HepG2 (cell line): ENCODE measurements around the gene CSPG5. TPM values are rescaled to one million over a fixed set of nuclear protein-coding genes. Genes with fewer than 3 reads are reported as not detected.

Experiments
- ATAC-seq: fragments of 200-7000 bp; cut with Tn5 transposase; 3 replicates; pipeline ENCODE4 v1.9.1; 2020; ENCODE audit warnings: mild to moderate bottlenecking, moderate library complexity
- BruUV-seq: library from RNA; stranded (reverse); fragments of 400-500 nt; replicated peaks from 2 replicates; lab custom pipeline; 2021; lab: Mats Ljungman, UMichigan
- CTCF ChIA-PET: fragments of 300-600 bp; formaldehyde crosslinking; extraction: SDS; loops from one replicate; lab custom pipeline; 2021; ENCODE audit warnings: low total read pairs, inconsistent platforms, low intra/inter-chr PET ratio; lab: Yijun Ruan, JAX
- POLR2A ChIA-PET: fragments of 350-600 bp; sonication (Branson Sonifier 250); formaldehyde crosslinking; loops from one replicate; lab custom pipeline; 2020; ENCODE audit warnings: antibody characterized with exemption, inconsistent platforms; lab: Yijun Ruan, JAX
- DNase-seq: peaks from one replicate; pipeline ENCODE4 v3.0.0-alpha.2; 2015; ENCODE audit warnings: low spot score
- FAIRE-seq: peaks from 3 replicates; lab custom pipeline; 2011; peaks lifted over from hg19 to GRCh38; lab: Jason Lieb, UNC
- H2AFZ ChIP-seq: one replicate; pipeline ENCODE4 v1.6.1; 2011; ENCODE audit warnings: low read length, inconsistent platforms
- H3K27ac ChIP-seq: fragments of 300-600 bp; 3 replicates; pipeline ENCODE4 v1.8.0; 2011; ENCODE audit warnings: mixed run types, mild to moderate bottlenecking, mixed read lengths, low read length, inconsistent platforms; ENCODE audit not compliant: insufficient read depth; ENCODE audit errors: extremely low read length
- H3K27me3 ChIP-seq, 2 experiments: fragments of 200-600 bp in 1 of 2; 2 replicates in 1 of 2; 3 replicates in 1 of 2; pipeline versions ENCODE4 v1.6.0 to v1.8.0; 2011; ENCODE audit warnings: low read length in 2 of 2, mild to moderate bottlenecking in 2 of 2, moderate library complexity in 2 of 2, inconsistent platforms in 1 of 2; ENCODE audit not compliant: insufficient read depth in 2 of 2, control insufficient read depth in 1 of 2
- H3K36me3 ChIP-seq, 2 experiments: fragments of 200-600 bp in 1 of 2; replicated peaks in 1 of 2; 2 replicates in 1 of 2; 3 replicates in 1 of 2; pipeline versions ENCODE4 v1.5.1 to v1.8.0; 2011; ENCODE audit warnings: low read length in 2 of 2, inconsistent platforms in 1 of 2; ENCODE audit not compliant: insufficient read depth in 2 of 2, control insufficient read depth in 1 of 2
- H3K4me1 ChIP-seq: 2 replicates; pipeline ENCODE4 v1.5.1; 2012; ENCODE audit warnings: low read length, inconsistent platforms; ENCODE audit not compliant: insufficient read depth
- H3K4me2 ChIP-seq: 2 replicates; pipeline ENCODE4 v1.6.0; 2011; ENCODE audit warnings: low read depth, low read length, inconsistent platforms
- H3K4me3 ChIP-seq, 3 experiments: fragments of 200-600 bp in 1 of 3; sonication (generic), shearing (Covaris generic) in 1 of 3; replicated peaks in 1 of 3; 2 replicates each; pipeline ENCODE4 v1.5.1; 2011 to 2016; ENCODE audit warnings: low read length in 3 of 3, inconsistent platforms in 2 of 3, low read depth in 2 of 3, mild to moderate bottlenecking in 2 of 3, control low read depth in 1 of 3, mixed read lengths in 1 of 3; ENCODE audit not compliant: insufficient read depth in 1 of 3
- H3K79me2 ChIP-seq: one replicate; pipeline ENCODE4 v1.6.1; 2011; ENCODE audit warnings: low read length, inconsistent platforms; ENCODE audit not compliant: insufficient read depth
- H3K9ac ChIP-seq: 2 replicates; pipeline ENCODE4 v1.6.0; 2011; ENCODE audit warnings: mild to moderate bottlenecking, low read depth, low read length, inconsistent platforms; ENCODE audit not compliant: insufficient read depth
- H3K9me3 ChIP-seq: 2 replicates; pipeline ENCODE4 v1.5.1; 2012; ENCODE audit warnings: mild to moderate bottlenecking, low read length
- H4K20me1 ChIP-seq: 2 replicates; pipeline ENCODE4 v1.6.0; 2011; ENCODE audit warnings: inconsistent platforms, mild to moderate bottlenecking, low read length, moderate library complexity; ENCODE audit not compliant: insufficient read depth
- GATAD2A ChIP-seq: IDR thresholded peaks from 2 replicates; pipeline ENCODE4 v1.6.1; 2016
- HCFC1 ChIP-seq: fragments of 150-350 bp; IDR thresholded peaks from 2 replicates; pipeline ENCODE4 v1.6.1; 2014; ENCODE audit warnings: low read depth, low read length
- NFYB ChIP-seq: sonication (generic); formaldehyde crosslinking; IDR thresholded peaks from 2 replicates; pipeline ENCODE4 v1.4.0; 2020; ENCODE audit warnings: missing genetic modification reagents
- NR2F1 ChIP-seq, 2 experiments: fragments of 450-650 bp in 1 of 2; formaldehyde crosslinking in 1 of 2; IDR thresholded peaks; 2 replicates each; pipeline versions ENCODE4 v1.5.0 to v1.6.1; 2016 to 2020; ENCODE audit warnings: mild to moderate bottlenecking in 1 of 2, missing compliant biosample characterization in 1 of 2, missing genetic modification reagents in 1 of 2, moderate library complexity in 1 of 2
- SIN3A ChIP-seq: IDR thresholded peaks from 2 replicates; pipeline ENCODE4 v1.6.1; 2011; ENCODE audit warnings: low read depth, mild to moderate bottlenecking, control low read depth, low read length, borderline replicate concordance
- SMAD9 ChIP-seq: sonication (generic); formaldehyde crosslinking; IDR thresholded peaks from 2 replicates; pipeline ENCODE4 v1.5.1; 2020; ENCODE audit warnings: mild to moderate bottlenecking, missing genetic modification reagents
- SOX13 ChIP-seq, 3 experiments: fragments of 450-650 bp in 1 of 3; sonication (generic) in 1 of 3; formaldehyde crosslinking in 1 of 3; IDR thresholded peaks in 2 of 3; conservative IDR thresholded peaks in 1 of 3; 2 replicates each; pipeline versions ENCODE4 v1.5.0 to v1.6.1; 2016 to 2020; ENCODE audit warnings: antibody characterized with exemption in 1 of 3, mild to moderate bottlenecking in 1 of 3, missing compliant biosample characterization in 1 of 3, missing genetic modification reagents in 1 of 3, moderate library complexity in 1 of 3
- SRSF4 ChIP-seq: fragments of 200-400 bp; formaldehyde crosslinking; IDR thresholded peaks from one replicate; pipeline ENCODE4 v1.6.1; 2018; ENCODE audit warnings: mild to moderate bottlenecking, low read depth, low read length, moderate library complexity; ENCODE audit not compliant: poor library complexity, severe bottlenecking
- ZKSCAN1 ChIP-seq: fragments of 150-350 bp; IDR thresholded peaks from 2 replicates; pipeline ENCODE4 v1.6.1; 2014; ENCODE audit warnings: low read length
- ZNF263 ChIP-seq: sonication (generic); formaldehyde crosslinking; IDR thresholded peaks from 2 replicates; pipeline ENCODE4 v1.4.0; 2020; ENCODE audit warnings: missing genetic modification reagents
- ZNF30 ChIP-seq: sonication (generic); formaldehyde crosslinking; IDR thresholded peaks from 2 replicates; pipeline ENCODE4 v1.5.0; 2020; ENCODE audit warnings: mild to moderate bottlenecking, missing genetic modification reagents
- WGBS: methylation state at CpG from one replicate; pipeline ENCODE4 v1.1.6; 2017; ENCODE audit warnings: low lambda C conversion rate; 5-methylcytosine and 5-hydroxymethylcytosine counted together
- in situ Hi-C: cut with HindIII; loops from 2 replicates; pipeline ENCODE4 v1.10.0; 2017; ENCODE audit warnings: low pct_unique_long_range_greater_than_20kb; ENCODE audit not compliant: extremely low pct_ligation_motif_present
- intact Hi-C: fragments of 100-400 bp; cut with micrococcal nuclease; formaldehyde crosslinking; loops from one replicate; pipeline ENCODE4 v1.10.0; 2022; ENCODE audit not compliant: unreplicated experiment
- polyA plus RNA-seq, 8 experiments: library from polyadenylated mRNA; depleted of rRNA in 3 of 8; stranded (reverse) in 7 of 8; unstranded in 1 of 8; fragments of >200 nt; fragmentation: Illumina TruSeq in 4 of 8; extraction: Trizol in 4 of 8; gene quantifications; 2 replicates each; pipeline versions ENCODE4 v1.2.1 to v1.2.3, GENCODE V29; 2011 to 2016; ENCODE audit warnings: low read depth in 4 of 8, missing spikeins in 1 of 8, mixed read lengths in 1 of 8; ENCODE audit not compliant: insufficient read depth in 1 of 8
- total RNA-seq, 5 experiments: library from RNA; depleted of rRNA; stranded (reverse); fragments of >200 nt; fragmentation: Illumina TruSeq; extraction: Trizol; gene quantifications; 2 replicates each; pipeline ENCODE4 v1.2.3, GENCODE V29; 2016; ENCODE audit warnings: low read depth in 1 of 5
- TF ChIP-seq, protein P1 (sequence below): sonication (generic); formaldehyde crosslinking; conservative IDR thresholded peaks from 2 replicates; pipeline ENCODE4 v1.8.0; 2022; ENCODE audit warnings: low read depth, missing genetic modification reagents
- TF ChIP-seq, protein P2 (sequence below): IDR thresholded peaks from 2 replicates; pipeline ENCODE4 v1.6.1; 2016

The CSPG5 gene
- total and polyA plus RNA-seq, 2 of the 13 experiments (the other 11 are each of a cell fraction or from before 2014, with no cell fraction given), result 0.07 to 0.15 TPM

DNA sequence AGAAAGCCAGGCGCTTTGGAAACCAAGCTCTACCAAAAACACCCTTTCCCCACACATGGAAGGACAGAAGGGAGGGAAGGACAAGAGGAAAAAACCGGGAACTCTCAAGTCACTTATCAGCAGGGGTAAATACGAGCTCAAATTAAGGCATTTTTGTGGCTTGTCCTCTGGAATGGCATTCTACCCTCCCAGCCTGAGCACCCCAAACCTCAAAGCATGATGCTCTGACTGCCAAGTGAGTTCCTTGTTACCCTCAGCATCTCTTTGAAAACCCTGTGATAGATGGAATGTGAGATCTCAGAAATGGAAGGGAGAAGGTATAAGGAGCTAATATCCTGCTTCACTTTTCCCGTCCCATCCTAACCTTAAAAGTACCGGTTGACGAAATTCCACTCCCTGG is 8.1 kb upstream of the CSPG5 start:
- TF ChIP-seq SMAD9 (CRISPR knock-in tag) (no peak), NFYB (CRISPR knock-in tag) (no peak), ZKSCAN1 (no peak), HCFC1 (no peak)
- ChIA-PET CTCF (no interaction called here), POLR2A (no interaction called here)
- in situ Hi-C loops (no loop called here), intact Hi-C loops (no loop called here)
- no peak overlapping the region for H3K9ac ChIP-seq
- no peak overlapping the region for H3K4me3 ChIP-seq
- FAIRE-seq (no peak), DNase-seq (no peak), ATAC-seq (no peak)
- H3K4me2 ChIP-seq, result no peak overlapping the region
- H3K27ac ChIP-seq, result no peak overlapping the region
- H2AFZ ChIP-seq, result no peak overlapping the region
- no peaks in the 10 kb centered on the region for H3K27me3 ChIP-seq
- H3K9me3 ChIP-seq, result no peaks in the 10 kb centered on the region
- WGBS, result 96% methylated on average over 6 of the region's 6 CpGs
- peaks cover 1% of the 10 kb centered on the region for H3K4me1 ChIP-seq
- no peaks in the 10 kb centered on the region for H4K20me1 ChIP-seq
- no peaks in the 10 kb centered on the region for H3K79me2 ChIP-seq
- H3K36me3 ChIP-seq, result peaks cover 26 to 52% of the 10 kb centered on the region in 2 experiments
- BruUV-seq, result no TSS peak

DNA sequence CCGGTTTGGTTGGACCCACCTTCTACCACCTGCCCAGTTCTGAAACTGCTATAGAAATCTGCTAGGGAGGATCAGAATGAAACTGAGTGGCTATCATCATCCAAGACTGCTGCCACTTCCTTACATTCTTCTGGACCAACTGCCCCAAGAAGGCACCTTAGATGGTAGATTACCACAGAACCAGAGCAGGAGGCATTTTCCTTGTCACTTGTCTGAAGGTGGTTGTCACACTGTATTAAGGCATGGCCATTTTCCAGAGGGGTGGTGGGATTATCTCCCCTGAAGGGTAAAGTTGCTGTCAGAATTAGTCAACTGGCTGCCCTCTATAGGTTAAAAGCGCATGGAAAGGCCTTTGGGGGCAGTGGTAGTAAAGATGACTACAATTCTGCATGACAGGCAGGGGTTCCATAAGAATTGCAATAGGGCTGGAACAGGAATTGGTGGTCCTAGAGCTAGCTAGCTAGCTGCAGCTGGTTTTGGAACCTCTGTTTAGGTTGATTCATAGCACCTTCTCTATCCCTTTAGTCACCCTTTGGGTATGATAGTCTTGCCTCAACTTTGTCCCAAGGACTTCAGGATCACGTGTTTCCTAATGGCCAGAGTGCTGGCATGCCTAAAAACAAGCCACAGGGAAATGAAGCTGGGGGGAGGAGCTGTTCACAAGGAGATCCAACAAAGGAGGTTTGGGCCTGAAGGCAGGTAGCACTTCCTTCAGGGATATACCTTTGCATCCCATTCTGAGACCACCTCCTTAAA is 4.8 kb upstream of the CSPG5 start:
- DNase-seq, result no peak
- Histone ChIP-seq H3K79me2 (no peaks in the 10 kb centered on the region), H3K27ac (no peak overlapping the region), H3K4me3 (no peak overlapping the region), H3K27me3 (peaks cover 4 to 17% of the 10 kb centered on the region in 2 experiments), H3K36me3 (peaks cover 11 to 26% of the 10 kb centered on the region in 2 experiments), H2AFZ (no peak overlapping the region), H3K4me1 (peaks cover 13% of the 10 kb centered on the region), H3K4me2 (no peak overlapping the region), H3K9ac (no peak overlapping the region), H3K9me3 (no peaks in the 10 kb centered on the region), H4K20me1 (no peaks in the 10 kb centered on the region)
- 62% methylated on average over 3 of the region's 3 CpGs for WGBS
- no peak for FAIRE-seq
- ATAC-seq, result no peak
- in situ Hi-C loops, result no loop called here
- CTCF ChIA-PET, result no interaction called here
- intact Hi-C loops, result no loop called here
- POLR2A ChIA-PET, result interaction anchor here (0.6 kb wide), 1 partner anchor 207 kb away, joined by 4 read pairs; no protein-coding TSS in a partner anchor
- TF ChIP-seq, protein P1, sequence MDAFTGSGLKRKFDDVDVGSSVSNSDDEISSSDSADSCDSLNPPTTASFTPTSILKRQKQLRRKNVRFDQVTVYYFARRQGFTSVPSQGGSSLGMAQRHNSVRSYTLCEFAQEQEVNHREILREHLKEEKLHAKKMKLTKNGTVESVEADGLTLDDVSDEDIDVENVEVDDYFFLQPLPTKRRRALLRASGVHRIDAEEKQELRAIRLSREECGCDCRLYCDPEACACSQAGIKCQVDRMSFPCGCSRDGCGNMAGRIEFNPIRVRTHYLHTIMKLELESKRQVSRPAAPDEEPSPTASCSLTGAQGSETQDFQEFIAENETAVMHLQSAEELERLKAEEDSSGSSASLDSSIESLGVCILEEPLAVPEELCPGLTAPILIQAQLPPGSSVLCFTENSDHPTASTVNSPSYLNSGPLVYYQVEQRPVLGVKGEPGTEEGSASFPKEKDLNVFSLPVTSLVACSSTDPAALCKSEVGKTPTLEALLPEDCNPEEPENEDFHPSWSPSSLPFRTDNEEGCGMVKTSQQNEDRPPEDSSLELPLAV (CRISPR knock-in tag), result no peak
- TF ChIP-seq ZNF263 (CRISPR knock-in tag) (no peak), SRSF4 (no peak), NR2F1 (CRISPR knock-in tag; IDR thresholded peaks at IDR 0.05) (no peak), SOX13 (IDR thresholded peaks at IDR 0.05) (0 out of 2 replicates have a peak, but pooled peaks have one; percentile 21), SOX13 (CRISPR knock-in tag; conservative IDR thresholded peaks at IDR 0.05 in 1 of 2, IDR thresholded peaks at IDR 0.05 in 1 of 2) (no peak), SIN3A (no peak), GATAD2A (CRISPR knock-in tag) (no peak), ZNF30 (CRISPR knock-in tag) (no peak)
- TF ChIP-seq, protein P2, sequence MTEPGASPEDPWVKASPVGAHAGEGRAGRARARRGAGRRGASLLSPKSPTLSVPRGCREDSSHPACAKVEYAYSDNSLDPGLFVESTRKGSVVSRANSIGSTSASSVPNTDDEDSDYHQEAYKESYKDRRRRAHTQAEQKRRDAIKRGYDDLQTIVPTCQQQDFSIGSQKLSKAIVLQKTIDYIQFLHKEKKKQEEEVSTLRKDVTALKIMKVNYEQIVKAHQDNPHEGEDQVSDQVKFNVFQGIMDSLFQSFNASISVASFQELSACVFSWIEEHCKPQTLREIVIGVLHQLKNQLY (CRISPR knock-in tag), result no peak
- TF ChIP-seq, all 625 proteins: peak for 1
- no TSS peak for BruUV-seq
